AG04449 (cell line): ENCODE results near the gene LZTR1.

Source experiments
- CTCF ChIA-PET: fragments of 350-600 bp; formaldehyde crosslinking; extraction: SDS; loops from one replicate; lab custom pipeline; 2021; ENCODE audit warnings: antibody characterized with exemption; lab: Yijun Ruan, JAX
- POLR2A ChIA-PET: fragments of 400-600, 350-600 bp; formaldehyde crosslinking; extraction: SDS; loops from one replicate; lab custom pipeline; 2020; ENCODE audit warnings: antibody characterized with exemption, inconsistent platforms; lab: Yijun Ruan, JAX
- DNase-seq: peaks from one replicate; pipeline ENCODE4 v3.0.0-alpha.2; 2010; ENCODE audit warnings: low read depth, low spot score
- H3K4me3 ChIP-seq: 2 replicates; pipeline ENCODE4 v1.5.1; 2011; ENCODE audit warnings: low read depth, mild to moderate bottlenecking, control low read depth, low read length
- CTCF ChIP-seq: IDR thresholded peaks from one replicate; pipeline ENCODE4 v1.5.1; 2011; ENCODE audit warnings: mild to moderate bottlenecking, moderate library complexity, low read length, control low read depth, inconsistent platforms; ENCODE audit not compliant: insufficient read depth; ENCODE audit errors: missing control alignments

Gene LZTR1

GRCh38 chr22:21028277-21029251, 46.5 kb downstream of the LZTR1 start:
- POLR2A ChIA-PET = interaction anchor here (0.6 to 1.4 kb wide), 2 partner anchors 8 to 9 kb away, joined by 3 to 4 read pairs; no protein-coding TSS in a partner anchor
- CTCF ChIA-PET = interaction anchor here (2.3 kb wide), 1 partner anchor 12 kb away, joined by 9 read pairs; the partner anchor contains the start of gene P2RX6
- no peak for DNase-seq
- H3K4me3 ChIP-seq = no peak overlapping the region
- no peak for TF ChIP-seq CTCF

GRCh38 chr22:21029486-21030025, 47.5 kb downstream of the LZTR1 start:
- ChIA-PET POLR2A (no interaction called here), CTCF (interaction anchor here (0.5 to 1.4 kb wide), 2 partner anchors 73 to 111 kb away, joined by 3 to 4 read pairs; no protein-coding TSS in a partner anchor)
- DNase-seq = no peak
- no peak overlapping the region for H3K4me3 ChIP-seq
- TF ChIP-seq CTCF = no peak

- no peak for TF ChIP-seq CTCF
- CTCF ChIA-PET = interaction anchor here (1.4 kb wide), 1 partner anchor 72 kb away, joined by 4 read pairs; no protein-coding TSS in a partner anchor
Measured at GRCh38 chr22:21030032-21030431, 47.9 kb downstream of the LZTR1 start.

GRCh38 chr22:21030621-21031544, 48.8 kb downstream of the LZTR1 start:
- no peak overlapping the region for H3K4me3 ChIP-seq
- ChIA-PET CTCF (interaction anchor here (1.4 kb wide), 1 partner anchor 71 kb away, joined by 4 read pairs; no protein-coding TSS in a partner anchor), POLR2A (no interaction called here)
- TF ChIP-seq CTCF = no peak
- no peak for DNase-seq

More at GRCh38 chr22:21030032-21030431, 47.9 kb downstream of the LZTR1 start:
- no peak for DNase-seq
- H3K4me3 ChIP-seq = no peak overlapping the region
- POLR2A ChIA-PET = no interaction called here

GRCh38 chr22:21031545-21032036, 49.5 kb downstream of the LZTR1 start:
- no peak overlapping the region for H3K4me3 ChIP-seq
- no peak for TF ChIP-seq CTCF
- POLR2A ChIA-PET = no interaction called here
- no peak for DNase-seq
- CTCF ChIA-PET = no interaction called here
